ENCODE results near the gene CNN1. TPM values are rescaled to one million over a fixed set of nuclear protein-coding genes. Genes with fewer than 3 reads are reported as not detected.

Gene CNN1
- total and polyA plus RNA-seq, 9 of the 15 experiments (the other 6 are each of a cell fraction or from before 2014, with no cell fraction given): 0.23 to 10.6 (median 5.2) TPM

- peak; percentile 43 for TF ChIP-seq DPF2 (IDR thresholded peaks at IDR 0.05)
- peak; percentile 48; the same call in 1 of the 2 replicates for TF ChIP-seq ZNF740 (CRISPR knock-in tag; IDR thresholded peaks at IDR 0.05)
- no peak; a peak in 1 of 4 replicates for TF ChIP-seq ZNF740 (tag; IDR thresholded peaks at IDR 0.05)
- no peak for TF ChIP-seq ZBTB26 (CRISPR knock-in tag; IDR thresholded peaks at IDR 0.05)
- TF ChIP-seq ARID1B (IDR thresholded peaks at IDR 0.05): peak; percentile 64
- no peak for TF ChIP-seq GATA2 (CRISPR knock-in tag; IDR thresholded peaks at IDR 0.05)
- TF ChIP-seq, protein P1, sequence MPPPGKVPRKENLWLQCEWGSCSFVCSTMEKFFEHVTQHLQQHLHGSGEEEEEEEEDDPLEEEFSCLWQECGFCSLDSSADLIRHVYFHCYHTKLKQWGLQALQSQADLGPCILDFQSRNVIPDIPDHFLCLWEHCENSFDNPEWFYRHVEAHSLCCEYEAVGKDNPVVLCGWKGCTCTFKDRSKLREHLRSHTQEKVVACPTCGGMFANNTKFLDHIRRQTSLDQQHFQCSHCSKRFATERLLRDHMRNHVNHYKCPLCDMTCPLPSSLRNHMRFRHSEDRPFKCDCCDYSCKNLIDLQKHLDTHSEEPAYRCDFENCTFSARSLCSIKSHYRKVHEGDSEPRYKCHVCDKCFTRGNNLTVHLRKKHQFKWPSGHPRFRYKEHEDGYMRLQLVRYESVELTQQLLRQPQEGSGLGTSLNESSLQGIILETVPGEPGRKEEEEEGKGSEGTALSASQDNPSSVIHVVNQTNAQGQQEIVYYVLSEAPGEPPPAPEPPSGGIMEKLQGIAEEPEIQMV (tag; conservative IDR thresholded peaks at IDR 0.05; ENCODE audit: low read depth): no peak
- TF ChIP-seq, protein P2, sequence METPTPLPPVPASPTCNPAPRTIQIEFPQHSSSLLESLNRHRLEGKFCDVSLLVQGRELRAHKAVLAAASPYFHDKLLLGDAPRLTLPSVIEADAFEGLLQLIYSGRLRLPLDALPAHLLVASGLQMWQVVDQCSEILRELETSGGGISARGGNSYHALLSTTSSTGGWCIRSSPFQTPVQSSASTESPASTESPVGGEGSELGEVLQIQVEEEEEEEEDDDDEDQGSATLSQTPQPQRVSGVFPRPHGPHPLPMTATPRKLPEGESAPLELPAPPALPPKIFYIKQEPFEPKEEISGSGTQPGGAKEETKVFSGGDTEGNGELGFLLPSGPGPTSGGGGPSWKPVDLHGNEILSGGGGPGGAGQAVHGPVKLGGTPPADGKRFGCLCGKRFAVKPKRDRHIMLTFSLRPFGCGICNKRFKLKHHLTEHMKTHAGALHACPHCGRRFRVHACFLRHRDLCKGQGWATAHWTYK (CRISPR knock-in tag; IDR thresholded peaks at IDR 0.05): no peak
- TF ChIP-seq PHB (CRISPR knock-in tag; IDR thresholded peaks at IDR 0.05): no peak
- no peak for TF ChIP-seq ZNF121 (CRISPR knock-in tag; conservative IDR thresholded peaks at IDR 0.05)
- peak; percentile 12 to 43; a peak in 1 of 4 replicates for TF ChIP-seq MAZ (CRISPR knock-in tag; conservative IDR thresholded peaks at IDR 0.05 in 1 of 2, IDR thresholded peaks at IDR 0.05 in 1 of 2)
- TF ChIP-seq SP2 (IDR thresholded peaks at IDR 0.05; ENCODE audit: extremely low read depth, low read depth, low read length, poor library complexity, severe bottlenecking): no peak
- TF ChIP-seq ATF3 (IDR thresholded peaks at IDR 0.05): no peak
- TF ChIP-seq ATF3 (CRISPR knock-in tag; conservative IDR thresholded peaks at IDR 0.05): no peak
- TF ChIP-seq RNF2 (IDR thresholded peaks at IDR 0.05): no peak; the same call in 1 of the 2 replicates
- TF ChIP-seq ZNF124 (CRISPR knock-in tag; IDR thresholded peaks at IDR 0.05): no peak
- TF ChIP-seq POLR2AphosphoS2 (IDR thresholded peaks at IDR 0.05; ENCODE audit: low read length): no peak
- 0 out of 2 replicates have a peak, but pooled peaks have one; percentile 36 for TF ChIP-seq POLR2A (conservative IDR thresholded peaks at IDR 0.05)
- TF ChIP-seq ZNF449 (CRISPR knock-in tag; IDR thresholded peaks at IDR 0.05): no peak
- peak; percentile 53; the same call in 1 of the 2 replicates for TF ChIP-seq PHF8 (IDR thresholded peaks at IDR 0.05; ENCODE audit: borderline replicate concordance, low read length)
- no peak for TF ChIP-seq HNRNPUL1 (IDR thresholded peaks at IDR 0.05; ENCODE audit: low read length)
Observed at GRCh38 chr19:11539495-11540365, 1.1 kb downstream of the CNN1 start (continued).
